Measurements from ENCODE around the gene GALNT13. TPM values are rescaled to one million over a fixed set of nuclear protein-coding genes. Genes with fewer than 3 reads are reported as not detected.

The GALNT13 gene
- total RNA-seq, 1 donor from 2014 or later: 0.13 TPM

- no peak for DNase-seq (ENCODE audit: extremely low spot score, unreplicated experiment)
- H3K27ac Mint-ChIP-seq (ENCODE audit: unreplicated experiment): no peak overlapping the region
- H3K4me3 Mint-ChIP-seq (ENCODE audit: unreplicated experiment): no peak overlapping the region
- H3K4me1 Mint-ChIP-seq (ENCODE audit: unreplicated experiment): peaks cover 6% of the 10 kb centered on the region
- no peak for TF ChIP-seq CTCF (IDR thresholded peaks at IDR 0.05)
- H3K36me3 Mint-ChIP-seq (ENCODE audit: unreplicated experiment): no peaks in the 10 kb centered on the region
- H3K27me3 Mint-ChIP-seq (ENCODE audit: unreplicated experiment): no peaks in the 10 kb centered on the region
- peaks cover 12% of the 10 kb centered on the region for H3K9me3 Mint-ChIP-seq (ENCODE audit: unreplicated experiment)
Measured at GRCh38 chr2:153944800-153945199, 73.1 kb downstream of the GALNT13 start.

- H3K36me3 Mint-ChIP-seq (ENCODE audit: unreplicated experiment): no peaks in the 10 kb centered on the region
- H3K27me3 Mint-ChIP-seq (ENCODE audit: unreplicated experiment): no peaks in the 10 kb centered on the region
- H3K27ac Mint-ChIP-seq (ENCODE audit: unreplicated experiment): no peak overlapping the region
- DNase-seq (ENCODE audit: extremely low spot score, unreplicated experiment): no peak
- H3K9me3 Mint-ChIP-seq (ENCODE audit: unreplicated experiment): peaks cover 12% of the 10 kb centered on the region
- TF ChIP-seq CTCF (IDR thresholded peaks at IDR 0.05): no peak
- no peaks in the 10 kb centered on the region for H3K4me1 Mint-ChIP-seq (ENCODE audit: unreplicated experiment)
- H3K4me3 Mint-ChIP-seq (ENCODE audit: unreplicated experiment): no peak overlapping the region
Measured at GRCh38 chr2:153946036-153946435, 74.3 kb downstream of the GALNT13 start.

- H3K4me3 Mint-ChIP-seq (ENCODE audit: unreplicated experiment): no peak overlapping the region
- H3K27me3 Mint-ChIP-seq (ENCODE audit: unreplicated experiment): no peaks in the 10 kb centered on the region
- DNase-seq (ENCODE audit: extremely low spot score, unreplicated experiment): no peak
- H3K9me3 Mint-ChIP-seq (ENCODE audit: unreplicated experiment): no peaks in the 10 kb centered on the region
- H3K4me1 Mint-ChIP-seq (ENCODE audit: unreplicated experiment): no peaks in the 10 kb centered on the region
- H3K27ac Mint-ChIP-seq (ENCODE audit: unreplicated experiment): no peak overlapping the region
- no peak for TF ChIP-seq CTCF (IDR thresholded peaks at IDR 0.05)
- H3K36me3 Mint-ChIP-seq (ENCODE audit: unreplicated experiment): no peaks in the 10 kb centered on the region
Measured at GRCh38 chr2:153953761-153954160, 82.0 kb downstream of the GALNT13 start.

GRCh38 chr2:153963256-153963655 is 91.5 kb downstream of the GALNT13 start:
- Mint-ChIP-seq H3K4me1 (ENCODE audit: unreplicated experiment) (peaks cover 20% of the 10 kb centered on the region), H3K36me3 (ENCODE audit: unreplicated experiment) (no peaks in the 10 kb centered on the region), H3K27ac (ENCODE audit: unreplicated experiment) (peak overlapping the region; percentile 88), H3K9me3 (ENCODE audit: unreplicated experiment) (peaks cover 17% of the 10 kb centered on the region), H3K27me3 (ENCODE audit: unreplicated experiment) (no peaks in the 10 kb centered on the region), H3K4me3 (ENCODE audit: unreplicated experiment) (no peak overlapping the region)
- TF ChIP-seq CTCF (IDR thresholded peaks at IDR 0.05): no peak
- DNase-seq (ENCODE audit: extremely low spot score, unreplicated experiment): no peak

- no peak for TF ChIP-seq CTCF (IDR thresholded peaks at IDR 0.05)
- no peak overlapping the region for H3K27ac Mint-ChIP-seq (ENCODE audit: unreplicated experiment)
- H3K36me3 Mint-ChIP-seq (ENCODE audit: unreplicated experiment): no peaks in the 10 kb centered on the region
- DNase-seq (ENCODE audit: extremely low spot score, unreplicated experiment): no peak
- no peaks in the 10 kb centered on the region for H3K27me3 Mint-ChIP-seq (ENCODE audit: unreplicated experiment)
- peaks cover 5% of the 10 kb centered on the region for H3K9me3 Mint-ChIP-seq (ENCODE audit: unreplicated experiment)
- H3K4me1 Mint-ChIP-seq (ENCODE audit: unreplicated experiment): peaks cover 28% of the 10 kb centered on the region
- H3K4me3 Mint-ChIP-seq (ENCODE audit: unreplicated experiment): no peak overlapping the region
Measured at GRCh38 chr2:153967248-153967973, 95.7 kb downstream of the GALNT13 start.
